Duodenal mucosa (tissue), 2 donors: Measurements from ENCODE around the gene FXYD7.

Experiments
- H3K27ac ChIP-seq: one replicate; pipeline ENCODE4 v1.7.0; 2013; ENCODE audit warnings: low read depth, low read length
- H3K27me3 ChIP-seq, 2 donors: one replicate each; pipeline ENCODE4 v1.7.0; 2013; ENCODE audit warnings: low read length in 2 of 2, control low read depth in 1 of 2; ENCODE audit not compliant: insufficient read depth in 2 of 2, control insufficient read depth in 1 of 2
- H3K36me3 ChIP-seq, 2 donors: one replicate each; pipeline ENCODE4 v1.7.0; 2013; ENCODE audit warnings: low read length in 2 of 2, control low read depth in 1 of 2; ENCODE audit not compliant: insufficient read depth in 2 of 2, control insufficient read depth in 1 of 2
- H3K4me1 ChIP-seq, 2 donors: one replicate each; pipeline ENCODE4 v1.7.0; 2013; ENCODE audit warnings: low read length in 2 of 2, control low read depth in 1 of 2; ENCODE audit not compliant: insufficient read depth in 2 of 2, control insufficient read depth in 1 of 2
- H3K4me3 ChIP-seq, 2 donors: one replicate each; pipeline ENCODE4 v1.7.0; 2013; ENCODE audit warnings: low read length in 2 of 2, low read depth in 1 of 2
- H3K9ac ChIP-seq, 2 donors: one replicate each; pipeline ENCODE4 v1.7.0; 2013; ENCODE audit warnings: low read length in 2 of 2, low read depth in 1 of 2
- H3K9me3 ChIP-seq, 2 donors: one replicate each; pipeline ENCODE4 v1.7.0; 2013; ENCODE audit warnings: low read length in 2 of 2, control low read depth in 1 of 2; ENCODE audit not compliant: control insufficient read depth in 1 of 2

FXYD7 gene

DNA sequence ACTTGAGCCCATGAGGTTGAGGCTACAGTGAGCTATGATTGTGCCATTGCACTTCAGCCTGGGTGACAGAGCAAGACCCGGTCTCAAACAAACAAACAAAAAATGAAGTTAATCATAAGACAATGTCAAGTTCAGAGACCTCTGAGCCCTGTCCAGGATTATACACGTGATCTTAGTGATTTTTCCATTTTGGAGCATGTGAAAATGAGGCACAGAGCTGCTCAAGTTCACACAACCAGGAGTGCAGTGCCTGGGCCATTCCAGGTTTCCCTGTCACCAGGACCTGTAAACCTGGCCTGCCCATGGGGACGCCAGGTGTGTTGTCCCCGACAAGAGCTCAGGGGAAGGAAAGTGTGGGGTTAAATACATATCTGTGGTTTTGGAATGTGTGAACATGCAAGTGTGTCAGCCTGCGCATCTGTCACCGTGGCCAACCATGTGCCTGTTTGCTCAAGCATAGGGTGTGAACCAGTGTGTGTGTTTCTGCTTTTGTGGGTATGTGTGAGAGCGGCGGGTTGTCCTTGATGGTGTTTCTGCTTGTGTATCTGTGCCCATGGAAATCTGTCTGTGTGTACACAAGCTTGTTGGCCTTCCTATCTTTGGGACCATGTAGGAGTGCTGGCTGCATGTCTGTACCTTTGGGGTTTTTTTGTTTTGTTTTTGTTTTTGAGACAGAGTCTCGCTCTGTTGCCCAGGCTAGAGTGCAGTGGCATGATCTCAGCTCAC, 5.9 kb upstream of the FXYD7 start:
- Histone ChIP-seq H3K9me3 (no peaks in the 10 kb centered on the region), H3K9ac (no peak overlapping the region), H3K36me3 (no peaks in the 10 kb centered on the region), H3K4me3 (no peak overlapping the region), H3K4me1 (peaks cover 10 to 12% of the 10 kb centered on the region in 2 donors), H3K27me3 (peaks cover 24 to 33% of the 10 kb centered on the region in 2 donors), H3K27ac (no peak overlapping the region)

GRCh38 chr19:35138305-35138892, 4.7 kb upstream of the FXYD7 start, which contains the start of gene FXYD1:
TSS of gene FXYD1 (plus strand) at chr19:35138824. CDS start at chr19:35140080, 1,256 bp downstream.
- peaks cover 29 to 38% of the 10 kb centered on the region in 2 donors for H3K27me3 ChIP-seq
- H3K9me3 ChIP-seq, result no peaks in the 10 kb centered on the region
- peak within 1 kb of the TSS; percentile 20 to 25 for H3K9ac ChIP-seq
- peaks cover 13 to 15% of the 10 kb centered on the region in 2 donors for H3K4me1 ChIP-seq
- peak within 1 kb of the TSS; percentile 62 for H3K27ac ChIP-seq
- no peaks in the 10 kb centered on the region for H3K36me3 ChIP-seq
- H3K4me3 ChIP-seq, result peak within 1 kb of the TSS; percentile 36 to 51

GRCh38 chr19:35140207-35140961, 2.7 kb upstream of the FXYD7 start:
- H3K36me3 ChIP-seq, result no peaks in the 10 kb centered on the region
- peaks cover 43 to 44% of the 10 kb centered on the region in 2 donors for H3K27me3 ChIP-seq
- peak overlapping the region in 1 of 2 donors; percentile 44 for H3K9ac ChIP-seq
- peak overlapping the region in 1 of 2 donors; percentile 51 for H3K4me3 ChIP-seq
- H3K9me3 ChIP-seq, result no peaks in the 10 kb centered on the region
- H3K4me1 ChIP-seq, result peaks cover 13 to 15% of the 10 kb centered on the region in 2 donors
- no peak overlapping the region for H3K27ac ChIP-seq

- peak overlapping the region; percentile 21 for H3K4me3 ChIP-seq
- peak overlapping the region in 1 of 2 donors; percentile 44 for H3K9ac ChIP-seq
These were observed 1.9 kb upstream of the FXYD7 start for GRCh38 chr19:35140962-35141836.

GRCh38 chr19:35141837-35142605, 1.0 kb upstream of the FXYD7 start:
- Histone ChIP-seq H3K36me3 (no peaks in the 10 kb centered on the region), H3K27me3 (peaks cover 37 to 44% of the 10 kb centered on the region in 2 donors), H3K4me1 (peaks cover 13 to 14% of the 10 kb centered on the region in 2 donors), H3K9me3 (no peaks in the 10 kb centered on the region), H3K4me3 (peak overlapping the region; percentile 21), H3K27ac (no peak overlapping the region), H3K9ac (peak overlapping the region in 1 of 2 donors; percentile 12)

More at GRCh38 chr19:35140962-35141836, 1.9 kb upstream of the FXYD7 start:
- H3K36me3 ChIP-seq, result no peaks in the 10 kb centered on the region
- no peaks in the 10 kb centered on the region for H3K9me3 ChIP-seq
- H3K4me1 ChIP-seq, result peaks cover 13 to 15% of the 10 kb centered on the region in 2 donors
- peaks cover 41 to 44% of the 10 kb centered on the region in 2 donors for H3K27me3 ChIP-seq
- no peak overlapping the region for H3K27ac ChIP-seq

GRCh38 chr19:35142606-35143230, 337 bp upstream of the FXYD7 start:
- Histone ChIP-seq H3K4me1 (peaks cover 12 to 13% of the 10 kb centered on the region in 2 donors), H3K27ac (no peak overlapping the region), H3K4me3 (no peak overlapping the region), H3K9me3 (no peaks in the 10 kb centered on the region), H3K27me3 (peaks cover 34 to 44% of the 10 kb centered on the region in 2 donors), H3K36me3 (no peaks in the 10 kb centered on the region), H3K9ac (no peak overlapping the region)

DNA sequence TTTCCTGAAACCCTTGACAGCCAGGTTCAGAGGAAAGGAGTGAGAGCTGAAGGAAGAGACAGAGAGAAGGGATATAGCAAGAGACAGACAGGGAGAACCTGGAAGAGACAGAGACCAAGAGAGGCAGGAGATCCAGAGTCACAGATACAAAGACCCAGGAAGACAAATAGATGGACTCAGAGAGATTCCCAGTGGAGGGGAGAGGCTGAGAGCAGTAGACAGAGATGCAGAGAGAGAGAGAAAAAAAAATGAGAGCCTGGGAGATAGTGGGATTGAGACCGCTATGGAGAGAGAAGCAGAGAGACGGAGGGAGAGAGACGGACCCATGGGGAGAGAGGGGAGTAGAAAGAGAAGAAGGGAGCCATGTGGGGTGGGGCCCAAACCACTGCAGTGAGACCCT, 763 bp downstream of the FXYD7 start:
- no peak overlapping the region for H3K27ac ChIP-seq
- peaks cover 26 to 37% of the 10 kb centered on the region in 2 donors for H3K27me3 ChIP-seq
- no peak overlapping the region for H3K4me3 ChIP-seq
- peaks cover 12 to 13% of the 10 kb centered on the region in 2 donors for H3K4me1 ChIP-seq
- H3K9me3 ChIP-seq, result no peaks in the 10 kb centered on the region
- no peak overlapping the region for H3K9ac ChIP-seq
- H3K36me3 ChIP-seq, result no peaks in the 10 kb centered on the region

GRCh38 chr19:35144259-35144599, 1.2 kb downstream of the FXYD7 start:
- peaks cover 23 to 37% of the 10 kb centered on the region in 2 donors for H3K27me3 ChIP-seq
- no peaks in the 10 kb centered on the region for H3K9me3 ChIP-seq
- H3K36me3 ChIP-seq, result no peaks in the 10 kb centered on the region
- H3K9ac ChIP-seq, result no peak overlapping the region
- H3K27ac ChIP-seq, result no peak overlapping the region
- H3K4me1 ChIP-seq, result peaks cover 12 to 13% of the 10 kb centered on the region in 2 donors
- H3K4me3 ChIP-seq, result no peak overlapping the region
